Heart left ventricle (tissue), 13 donors: ENCODE data around the gene ANXA10.

ENCODE experiments used
- POLR2A ChIP-seq, 2 donors: fragments of 450-650 bp; IDR thresholded peaks; one replicate each; pipeline ENCODE4 v1.6.1; 2017; ENCODE audit warnings: antibody characterized with exemption in 2 of 2, mild to moderate bottlenecking in 2 of 2, moderate library complexity in 2 of 2
- TF ChIP-seq, protein P1 (sequence below), 12 donors: fragments of 200-600 bp; sonication (generic) in 4 of 12; IDR thresholded peaks; one replicate each; pipeline versions ENCODE4 v1.5.0 to v1.8.0; 2018 to 2022; ENCODE audit warnings: antibody characterized with exemption in 12 of 12, mild to moderate bottlenecking in 5 of 12
- donor health status: ischemic (EF 13 %, LVEDD 7.1; RV severe dilation, severe dysfunction).
- donor health status: DM: no; HTN: yes; CAD: no.
- donor health status: DM: no; HTN: no; CAD: no.
- donor health status: ischemic (EF 25% LVEDD 6.9; RV normal size, moderate dysfunction).
- donor health status: ischemic (EF 25% LVEDD 5.7; RV mildly dilated, moderate dysfunction).
- donor health status: ischemic (EF 35%, LVEDD 5.7; RV mildly dilated, moderate dysfunction).
- donor health status: nonischemic (EF 11% LVEDD 7.7; RV severe dilation, severe dysfunction).
- donor health status: DM: yes; HTN: yes; CAD: no.
- donor health status: PGD.
- donor health status: ischemic (EF 29% LVEDD 5.4; RV normal size, mild dysfunction).
- donor health status: nonischemic (EF 23%, LVEDD 6.1; RV moderate dilation, normal function).

GRCh38 chr4:168102403-168102802 lies 10.1 kb downstream of the ANXA10 start:
- TF ChIP-seq, protein P1, sequence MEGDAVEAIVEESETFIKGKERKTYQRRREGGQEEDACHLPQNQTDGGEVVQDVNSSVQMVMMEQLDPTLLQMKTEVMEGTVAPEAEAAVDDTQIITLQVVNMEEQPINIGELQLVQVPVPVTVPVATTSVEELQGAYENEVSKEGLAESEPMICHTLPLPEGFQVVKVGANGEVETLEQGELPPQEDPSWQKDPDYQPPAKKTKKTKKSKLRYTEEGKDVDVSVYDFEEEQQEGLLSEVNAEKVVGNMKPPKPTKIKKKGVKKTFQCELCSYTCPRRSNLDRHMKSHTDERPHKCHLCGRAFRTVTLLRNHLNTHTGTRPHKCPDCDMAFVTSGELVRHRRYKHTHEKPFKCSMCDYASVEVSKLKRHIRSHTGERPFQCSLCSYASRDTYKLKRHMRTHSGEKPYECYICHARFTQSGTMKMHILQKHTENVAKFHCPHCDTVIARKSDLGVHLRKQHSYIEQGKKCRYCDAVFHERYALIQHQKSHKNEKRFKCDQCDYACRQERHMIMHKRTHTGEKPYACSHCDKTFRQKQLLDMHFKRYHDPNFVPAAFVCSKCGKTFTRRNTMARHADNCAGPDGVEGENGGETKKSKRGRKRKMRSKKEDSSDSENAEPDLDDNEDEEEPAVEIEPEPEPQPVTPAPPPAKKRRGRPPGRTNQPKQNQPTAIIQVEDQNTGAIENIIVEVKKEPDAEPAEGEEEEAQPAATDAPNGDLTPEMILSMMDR (IDR thresholded peaks at IDR 0.05), result no peak
- no peak for TF ChIP-seq POLR2A (IDR thresholded peaks at IDR 0.05)
